CD4-positive, alpha-beta T cell treated with Interleukin-21 for 1 hour (primary cell): ENCODE measurements around the gene DDX19B.

Experiments
- DNase-seq: peaks from one replicate; pipeline ENCODE4 v3.0.0-alpha.2; 2020

The DDX19B gene

DNA sequence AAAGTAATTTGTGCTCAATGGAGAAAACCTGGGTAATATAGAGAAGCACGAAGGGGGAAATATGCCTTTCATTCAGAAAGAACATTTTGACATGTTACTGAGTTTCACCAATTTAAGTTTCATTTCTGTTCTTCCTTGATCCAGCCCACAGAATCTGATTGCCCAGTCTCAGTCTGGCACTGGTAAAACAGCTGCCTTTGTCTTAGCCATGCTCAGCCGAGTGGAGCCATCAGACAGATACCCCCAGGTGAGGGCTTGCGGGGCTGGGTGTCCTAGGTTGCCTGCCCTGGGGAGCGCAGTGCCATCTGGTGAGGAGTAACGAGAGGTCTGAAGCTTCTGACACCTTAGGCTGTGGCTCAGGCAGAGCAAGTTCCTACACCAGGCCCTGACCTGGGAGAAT is 65.4 kb downstream of the DDX19B start:
- no peak for DNase-seq

DNA sequence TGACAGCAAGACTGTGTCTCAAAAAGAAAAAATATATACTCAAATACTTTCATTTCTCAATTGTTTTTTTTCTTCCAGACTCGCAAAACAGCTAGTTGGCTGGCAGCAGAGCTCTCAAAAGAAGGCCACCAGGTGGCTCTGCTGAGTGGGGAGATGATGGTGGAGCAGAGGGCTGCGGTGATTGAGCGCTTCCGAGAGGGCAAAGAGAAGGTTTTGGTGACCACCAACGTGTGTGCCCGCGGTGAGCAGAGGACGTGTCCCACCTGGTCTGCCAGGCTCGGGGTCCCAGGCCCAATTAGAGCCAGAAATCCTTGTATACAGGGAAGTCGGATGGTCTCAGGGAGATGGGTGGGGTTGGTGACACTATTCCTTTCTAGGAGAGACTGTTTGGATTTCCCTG is 71.2 kb downstream of the DDX19B start:
- peak; percentile 64 for DNase-seq

DNA sequence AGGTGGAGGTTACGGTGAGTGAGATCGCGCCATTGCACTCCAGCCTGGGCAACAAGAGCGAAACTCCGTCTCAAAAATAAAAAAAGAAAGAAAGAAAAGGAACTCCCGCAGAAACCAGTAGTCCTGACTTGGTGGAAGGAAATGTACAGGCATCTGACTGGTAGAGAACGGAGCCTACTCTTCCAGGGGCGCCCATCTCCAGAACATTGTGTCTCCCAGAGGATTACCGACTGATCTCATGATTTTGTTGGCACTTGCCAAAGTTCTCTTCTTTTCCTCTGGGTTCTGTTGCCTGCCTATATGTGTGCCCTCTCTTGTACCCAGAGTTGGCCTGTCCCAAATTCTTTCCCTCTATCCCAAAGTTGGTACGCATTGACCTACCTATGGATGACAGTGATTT is 71.9 kb downstream of the DDX19B start:
- no peak for DNase-seq

DNA sequence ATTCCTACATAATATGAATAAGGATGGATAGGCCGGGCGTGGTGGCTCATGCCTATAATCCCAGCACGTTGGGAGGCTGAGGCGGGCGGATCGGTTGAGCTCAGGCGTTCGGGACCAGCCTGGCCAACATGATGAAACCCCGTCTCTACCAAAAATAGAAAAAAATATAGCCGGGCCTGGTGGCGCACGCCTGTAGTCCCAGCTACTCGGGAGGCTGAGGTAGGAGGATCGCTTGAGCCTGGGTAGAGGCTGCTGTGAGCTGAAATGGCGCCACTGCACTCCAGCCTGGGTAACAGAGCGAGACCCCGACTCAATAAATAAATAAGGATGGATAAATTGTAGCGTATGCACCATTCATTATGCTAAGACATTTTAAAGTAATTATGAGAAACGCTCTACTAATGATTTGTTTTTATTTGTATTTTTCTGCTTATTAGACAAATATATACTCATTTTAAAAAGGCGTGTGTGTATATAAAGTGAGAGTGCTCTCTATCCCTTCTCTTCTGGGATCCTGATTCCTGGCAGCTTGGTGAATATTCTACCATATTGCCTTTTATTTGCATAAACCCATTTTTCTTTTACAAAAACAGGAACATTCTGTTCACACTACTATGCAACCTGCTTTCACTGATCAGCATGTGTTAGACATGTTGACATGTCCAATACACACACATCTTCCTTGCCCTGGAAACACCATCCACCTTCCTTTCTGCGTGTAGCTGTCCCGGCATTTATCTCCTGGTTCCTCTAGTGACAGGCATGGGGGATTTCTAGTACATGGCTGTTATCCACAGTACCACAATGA is 74.1 kb downstream of the DDX19B start:
- no peak for DNase-seq

DNA sequence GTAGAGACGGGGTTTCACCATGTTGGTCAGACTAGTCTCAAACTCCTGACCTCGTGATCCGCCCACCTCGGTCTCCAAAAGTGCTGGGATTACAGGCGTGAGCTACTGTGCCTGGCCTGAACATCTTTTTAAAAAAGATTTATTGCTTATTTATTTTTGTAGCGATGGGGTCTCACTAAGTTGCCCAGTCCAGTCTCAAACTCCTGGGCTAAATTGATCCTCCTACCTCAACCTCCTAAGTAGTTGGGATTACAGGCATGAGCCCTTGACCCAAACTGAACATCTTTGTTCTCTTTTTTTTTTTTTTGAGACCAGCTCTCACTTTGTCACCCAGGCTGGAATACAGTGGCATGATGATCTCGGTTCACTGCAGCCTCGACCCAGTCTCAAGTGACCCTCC is 75.2 kb downstream of the DDX19B start:
- no peak for DNase-seq

DNA sequence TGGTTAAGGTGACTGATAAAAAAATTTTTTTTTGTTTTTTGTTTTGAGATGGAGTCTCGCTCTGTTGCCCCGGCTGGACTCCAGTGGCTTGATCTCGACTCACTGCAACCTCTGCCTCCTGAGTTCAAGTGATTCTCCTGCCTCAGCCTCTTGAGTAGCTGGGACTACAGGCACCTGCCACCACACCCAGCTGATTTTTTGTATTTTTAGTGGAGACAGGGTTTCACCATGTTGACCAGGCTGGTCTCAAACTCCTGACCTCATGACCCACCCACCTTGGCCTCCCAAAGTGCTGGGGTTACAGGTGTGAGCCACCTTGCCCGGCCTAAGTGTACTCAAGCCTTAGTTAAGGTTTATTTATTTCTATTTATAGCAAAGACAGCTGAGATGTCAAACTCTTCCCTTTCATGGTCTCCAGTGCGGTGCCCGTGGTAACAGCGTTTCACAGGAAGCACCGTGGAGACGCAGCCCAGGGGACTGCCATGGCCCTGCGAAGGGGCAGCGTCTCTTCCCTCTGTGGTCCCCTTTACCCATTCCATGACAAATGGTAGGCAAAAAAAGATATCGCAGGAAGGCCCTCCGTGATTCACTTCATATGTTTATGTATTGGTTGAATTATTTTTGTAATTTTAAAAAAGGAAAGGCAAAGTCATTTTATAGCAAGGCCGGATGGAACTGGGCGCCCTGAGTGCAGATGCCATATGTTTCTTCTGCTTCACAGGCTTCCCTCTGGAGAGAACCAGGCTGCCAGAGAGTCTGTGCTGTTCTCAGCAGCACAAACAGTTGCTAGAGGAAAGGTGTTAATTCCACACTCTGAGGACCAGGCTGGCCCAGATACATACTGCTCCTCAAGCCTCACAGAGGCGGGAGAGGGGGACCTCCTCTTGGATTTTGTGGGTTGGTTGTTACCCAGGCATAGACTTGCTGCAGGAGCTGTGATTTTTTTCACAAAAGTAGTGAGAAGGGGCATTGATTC is 76.9 kb downstream of the DDX19B start:
- DNase-seq = no peak

DNA sequence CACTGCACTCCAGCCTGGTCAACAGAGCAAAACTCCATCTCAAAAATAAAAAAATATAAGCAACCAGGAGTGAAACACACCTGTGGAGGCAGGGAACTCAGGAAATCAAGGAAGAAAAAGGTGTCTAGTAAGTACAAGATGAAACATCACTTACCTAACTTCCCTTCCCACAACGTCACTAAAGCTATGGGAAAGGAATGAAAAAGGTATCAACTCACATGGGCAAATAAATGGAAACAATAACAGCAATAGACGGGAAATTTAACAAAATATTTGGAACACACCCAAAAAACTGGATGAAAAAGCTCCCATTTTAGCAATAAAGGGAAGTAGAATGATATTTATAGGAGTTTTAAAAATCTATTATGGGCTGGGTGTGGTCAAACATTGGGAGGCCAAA is 78.8 kb downstream of the DDX19B start:
- no peak for DNase-seq

DNA sequence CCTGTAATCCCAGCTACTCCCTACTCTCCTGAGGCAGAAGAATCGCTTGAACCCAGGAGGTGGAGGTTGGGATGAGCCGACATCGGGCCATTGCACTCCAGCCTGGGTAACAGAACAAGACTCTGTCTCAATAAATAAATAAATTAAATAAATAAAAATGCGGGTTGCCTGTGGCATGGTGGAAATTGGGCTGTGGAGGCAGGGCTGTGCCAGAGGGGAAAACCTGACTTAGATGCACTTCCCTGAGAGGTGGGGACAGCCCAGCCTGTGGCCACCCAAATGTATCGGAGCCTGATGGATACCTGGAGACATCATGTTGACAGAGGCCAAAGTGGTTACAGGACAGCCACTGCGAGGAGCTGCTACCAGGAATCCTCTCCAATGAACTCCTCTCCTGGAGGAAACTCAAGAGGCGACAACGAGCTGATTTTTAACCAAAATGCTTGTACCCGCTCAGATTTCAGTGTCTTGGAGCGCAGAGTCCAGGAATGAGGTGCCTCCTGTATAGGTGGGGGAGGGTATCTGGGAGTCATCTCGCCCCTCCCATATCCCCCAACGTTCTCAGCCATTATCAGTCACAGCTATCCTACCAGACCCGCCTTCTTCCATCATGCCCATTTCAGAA is 80.0 kb downstream of the DDX19B start:
- no peak for DNase-seq

DNA sequence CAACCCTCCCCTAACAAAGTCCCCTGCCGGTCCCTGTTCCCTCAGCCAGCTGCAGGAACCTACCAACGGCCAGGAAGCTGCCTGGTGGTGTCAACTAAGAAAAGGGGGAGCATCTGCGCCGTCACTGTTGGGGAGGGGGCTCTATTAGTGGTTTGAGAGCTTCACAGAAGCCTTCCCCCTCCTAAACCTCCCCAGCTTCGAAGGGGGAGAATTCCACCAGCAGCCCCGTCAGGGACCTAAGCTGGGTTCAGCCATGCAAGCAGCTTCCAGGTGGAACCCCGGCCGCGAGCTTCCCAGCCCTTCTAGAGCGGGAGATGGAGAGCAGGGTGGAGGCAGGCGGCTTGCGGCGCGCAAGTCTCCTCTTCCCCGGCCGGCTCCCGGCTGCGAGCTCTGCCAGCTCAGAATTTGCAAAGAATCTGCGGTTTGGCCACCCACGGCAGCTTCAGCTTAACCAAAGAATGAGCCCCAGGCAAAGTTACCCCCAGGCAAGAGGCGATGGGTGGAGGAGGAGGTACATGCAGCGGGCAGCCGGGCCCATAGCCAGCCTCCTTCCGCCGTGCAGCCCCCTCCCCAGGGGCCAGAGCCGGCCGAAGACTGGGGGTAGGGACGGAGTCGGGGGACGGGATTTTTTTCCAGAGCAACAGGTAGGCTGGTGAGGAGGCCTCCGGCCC is 81.4 kb downstream of the DDX19B start:
- peak; percentile 52 for DNase-seq

DNA sequence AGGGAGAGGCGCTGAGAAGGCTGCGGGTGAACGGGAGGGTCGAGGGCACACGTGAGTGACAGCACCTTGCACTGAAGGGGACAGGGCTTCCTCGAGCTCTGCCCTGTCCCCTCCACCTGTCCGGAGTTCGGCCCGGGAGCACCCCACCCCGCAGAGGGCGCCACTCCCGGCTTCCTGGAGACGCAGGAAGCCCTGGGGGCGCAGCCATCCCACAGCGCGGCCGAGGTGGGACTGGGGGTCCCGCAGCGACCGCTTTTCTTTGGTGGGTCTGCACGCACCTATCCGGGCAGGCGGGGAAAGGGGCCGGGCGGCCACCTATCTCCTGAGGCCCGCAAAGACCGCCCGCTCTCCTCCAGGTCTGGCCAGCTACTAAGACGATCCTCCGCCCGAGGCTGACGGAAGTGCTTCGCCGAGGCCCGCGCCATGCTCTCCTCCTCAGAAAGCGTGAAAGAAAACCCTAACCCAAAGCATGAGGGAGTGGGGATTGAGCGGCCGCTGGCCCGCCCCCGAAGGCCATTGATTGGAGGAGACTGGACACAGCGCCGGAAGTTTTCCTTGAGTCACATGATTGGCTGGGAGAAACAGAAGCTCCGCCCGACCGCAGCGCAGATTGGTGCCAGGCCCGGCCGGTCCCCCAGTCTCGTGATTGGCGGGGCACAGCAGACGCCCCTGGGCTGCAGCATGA is 82.1 kb downstream of the DDX19B start:
- peak; percentile 97 for DNase-seq

DNA sequence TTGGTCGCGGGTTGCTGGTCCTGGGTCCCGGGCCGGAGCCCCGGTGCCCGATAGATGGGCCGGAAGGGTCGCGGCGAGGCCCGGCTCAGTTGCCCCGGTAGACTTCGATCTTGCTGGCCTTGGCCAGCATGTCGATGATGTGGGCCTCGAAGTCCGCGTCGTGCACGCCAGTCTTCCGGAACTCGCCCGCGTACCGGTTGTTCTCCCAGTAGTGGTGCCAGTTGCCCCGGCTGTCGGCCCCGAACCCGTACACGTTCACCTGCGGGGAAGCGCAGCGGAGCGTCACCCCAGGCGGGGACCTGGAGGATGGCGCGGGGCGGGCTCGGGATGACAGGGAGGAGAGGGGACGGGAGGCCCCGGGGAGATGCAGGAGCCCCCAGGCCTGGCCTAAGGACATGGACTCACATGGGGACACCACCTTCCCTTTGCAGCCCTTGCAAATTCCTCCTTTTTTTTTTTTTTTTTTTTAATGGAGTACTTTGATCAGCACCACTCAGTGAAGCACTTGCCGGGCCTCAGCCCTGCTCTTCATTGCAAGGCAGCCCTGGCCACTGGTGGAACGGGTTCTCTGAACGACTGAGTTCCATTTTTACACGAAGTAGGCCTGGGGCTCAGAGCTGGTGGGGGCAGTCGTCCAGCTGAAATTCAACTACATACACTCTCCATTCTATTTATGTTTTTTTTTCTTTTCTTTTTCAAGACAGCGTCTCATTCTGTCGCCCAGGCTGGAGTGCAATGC is 82.8 kb downstream of the DDX19B start:
- DNase-seq = no peak

DNA sequence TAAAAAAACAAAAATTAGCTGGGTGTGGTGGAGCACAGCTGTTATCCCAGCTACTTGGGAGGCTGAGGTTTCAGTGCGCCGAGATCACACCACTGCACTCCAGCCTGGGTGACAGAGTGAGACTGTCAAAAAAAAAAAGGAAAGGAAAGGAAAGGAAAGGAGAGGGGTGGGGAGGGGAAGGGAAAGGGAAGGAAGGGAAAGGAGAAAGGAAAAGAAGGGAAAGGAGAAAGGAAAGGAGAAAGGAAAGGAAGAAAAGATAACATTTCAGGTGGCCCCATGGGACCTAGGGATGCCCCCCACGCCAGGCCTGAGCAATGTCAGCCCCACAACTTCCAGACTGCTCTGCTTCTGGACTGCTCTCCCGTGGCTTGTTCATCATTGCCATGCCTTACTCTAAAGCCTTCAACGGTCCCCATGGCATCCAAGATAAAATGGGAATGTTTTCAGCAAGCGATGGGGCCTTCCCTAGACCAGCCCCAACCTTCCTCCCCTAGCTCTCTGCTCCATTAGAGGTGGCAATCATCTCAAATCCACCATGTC is 84.5 kb downstream of the DDX19B start:
- no peak for DNase-seq
